Pancreas (tissue), 10 donors: ENCODE data around the gene PRKCB. TPM values are rescaled to one million over a fixed set of nuclear protein-coding genes. Genes with fewer than 3 reads are reported as not detected.

ENCODE experiments used
- ATAC-seq, 4 donors: fragments of 200-7000 bp; cut with Tn5 transposase; one replicate each; pipeline versions ENCODE4 v1.8.0 to v1.9.1; 2020; ENCODE audit warnings: mild to moderate bottlenecking in 4 of 4, moderate library complexity in 4 of 4
- DNase-seq, 6 donors: peaks; one replicate each; pipeline ENCODE4 v3.0.0-alpha.2; 2020
- FAIRE-seq: peaks from 2 replicates; lab custom pipeline; 2012; peaks lifted over from hg19 to GRCh38; lab: Jason Lieb, UNC
- H3K27ac ChIP-seq, 4 donors: fragments of 200-600 bp; sonication (generic); 1 replicate in 3 of 4; 2 replicates in 1 of 4; pipeline versions ENCODE4 v1.5.0 to v1.8.0; 2020
- H3K27me3 ChIP-seq, 4 donors: fragments of 200-600 bp; one replicate each; pipeline ENCODE4 v1.8.0; 2021
- H3K36me3 ChIP-seq, 3 donors: fragments of 200-600 bp; sonication (generic) in 1 of 3; one replicate each; pipeline versions ENCODE4 v1.5.0 to v1.8.0; 2020 to 2021
- H3K4me1 ChIP-seq, 3 donors: fragments of 200-600 bp; one replicate each; pipeline ENCODE4 v1.8.0; 2021
- H3K4me3 ChIP-seq, 4 donors: fragments of 200-600 bp; sonication (generic) in 2 of 4; one replicate each; pipeline versions ENCODE4 v1.5.0 to v1.8.0; 2020 to 2021
- H3K9me3 ChIP-seq, 4 donors: fragments of 200-600 bp; one replicate each; pipeline ENCODE4 v1.8.0; 2021
- CTCF ChIP-seq, 4 donors: fragments of 200-600 bp; sonication (generic) in 3 of 4; IDR thresholded peaks; one replicate each; pipeline versions ENCODE4 v1.5.0 to v1.8.0; 2021; ENCODE audit warnings: antibody characterized with exemption in 4 of 4
- WGBS, 2 donors: extraction: QIAGEN DNeasy Blood & Tissue Kit; methylation state at CpG; one replicate each; pipeline ENCODE4 v1.1.7; 2013; 5-methylcytosine and 5-hydroxymethylcytosine counted together
- intact Hi-C, 3 donors: fragments of 100-400 bp; cut with DNase I; formaldehyde crosslinking; loops; one replicate each; pipeline versions ENCODE4 v1.11.1 to v1.14.2; 2022
- polyA plus RNA-seq, 2 donors: library from polyadenylated mRNA; stranded (reverse); fragments of 200-250 nt; gene quantifications; one replicate each; pipeline ENCODE4 v1.2.3, GENCODE V29; 2013
- total RNA-seq, 6 donors: library from RNA; stranded (reverse); fragmentation: NEBNext Ultra II Directional in 4 of 6; extraction: Animal tissue kit (Norgen Biotek cat#: 25700) in 4 of 6; gene quantifications; one replicate each; pipeline versions ENCODE4 v1.2.1 to v1.2.4, GENCODE V29; 2021 to 2023
- donor health status: healthy with polysubstance abuse.
- donor health status: DM: no; HTN: no; CAD: no; lungs with moderate emphysema.
- donor health status: DM: no; HTN: no; CAD: no.
- donor health status: control.
- donor health status: control.
- donor health status: Bipolar disorder and iron deficiency.
- donor health status: DM: yes; HTN: yes; CAD: no.
- donor health status: DM: no; HTN: no; CAD: no.
- donor health status: DM: no; HTN: no; CAD: no.
- donor health status: DM: yes; HTN: yes; CAD: no.

PRKCB gene
- total and polyA plus RNA-seq, 8 donors, result 0.19 to 4.3 (median 0.61) TPM

- DNase-seq (no peak), FAIRE-seq (no peak), ATAC-seq (no peak)
- H3K4me3 ChIP-seq, result no peak overlapping the region
- no peaks in the 10 kb centered on the region for H3K36me3 ChIP-seq
- no peaks in the 10 kb centered on the region for H3K27me3 ChIP-seq
- H3K27ac ChIP-seq, result no peak overlapping the region
- 65 to 72% methylated on average over 9 of the region's 9 CpGs for WGBS, 2 donors
- H3K4me1 ChIP-seq, result no peaks in the 10 kb centered on the region
- intact Hi-C loops, result no loop called here
- no peaks in the 10 kb centered on the region for H3K9me3 ChIP-seq
- no peak for TF ChIP-seq CTCF (IDR thresholded peaks at IDR 0.05)
Measured at GRCh38 chr16:24135624-24136565, 300.1 kb downstream of the PRKCB start.

- FAIRE-seq (no peak), ATAC-seq (no peak), DNase-seq (no peak)
- Histone ChIP-seq H3K4me3 (no peak overlapping the region), H3K36me3 (no peaks in the 10 kb centered on the region), H3K27ac (no peak overlapping the region), H3K4me1 (no peaks in the 10 kb centered on the region), H3K27me3 (no peaks in the 10 kb centered on the region), H3K9me3 (no peaks in the 10 kb centered on the region)
- intact Hi-C loops, result no loop called here
- no peak for TF ChIP-seq CTCF (IDR thresholded peaks at IDR 0.05)
- WGBS, 2 donors, result 43 to 44% methylated on average over 2 of the region's 2 CpGs
Measured at GRCh38 chr16:24138024-24138423, 302.2 kb downstream of the PRKCB start.

- no peak overlapping the region for H3K4me3 ChIP-seq
- no peaks in the 10 kb centered on the region for H3K36me3 ChIP-seq
- intact Hi-C loops, result no loop called here
- DNase-seq (no peak), FAIRE-seq (no peak), ATAC-seq (no peak)
- H3K27me3 ChIP-seq, result no peaks in the 10 kb centered on the region
- H3K4me1 ChIP-seq, result no peaks in the 10 kb centered on the region
- H3K27ac ChIP-seq, result no peak overlapping the region
- TF ChIP-seq CTCF (IDR thresholded peaks at IDR 0.05), result no peak
- H3K9me3 ChIP-seq, result no peaks in the 10 kb centered on the region
- WGBS, 2 donors, result 39 to 59% methylated on average over 2 of the region's 2 CpGs
Measured at GRCh38 chr16:24138575-24138974, 302.8 kb downstream of the PRKCB start.

GRCh38 chr16:24139282-24139681 is 303.5 kb downstream of the PRKCB start:
- no peaks in the 10 kb centered on the region for H3K4me1 ChIP-seq
- no peaks in the 10 kb centered on the region for H3K36me3 ChIP-seq
- H3K4me3 ChIP-seq, result no peak overlapping the region
- H3K27me3 ChIP-seq, result no peaks in the 10 kb centered on the region
- no peak for DNase-seq
- no peak overlapping the region for H3K27ac ChIP-seq
- intact Hi-C loops, result no loop called here
- FAIRE-seq, result no peak
- no peaks in the 10 kb centered on the region for H3K9me3 ChIP-seq
- TF ChIP-seq CTCF (IDR thresholded peaks at IDR 0.05), result no peak
- 46 to 49% methylated on average over 3 of the region's 3 CpGs for WGBS, 2 donors
- ATAC-seq, result no peak

- 39 to 67% methylated on average over 2 of the region's 2 CpGs for WGBS, 2 donors
- FAIRE-seq, result no peak
Measured at GRCh38 chr16:24140730-24141129, 304.9 kb downstream of the PRKCB start.

More at GRCh38 chr16:24140730-24141129, 304.9 kb downstream of the PRKCB start:
- DNase-seq (no peak), ATAC-seq (no peak)
- Histone ChIP-seq H3K27ac (no peak overlapping the region), H3K4me3 (no peak overlapping the region), H3K27me3 (no peaks in the 10 kb centered on the region), H3K9me3 (no peaks in the 10 kb centered on the region), H3K4me1 (no peaks in the 10 kb centered on the region), H3K36me3 (no peaks in the 10 kb centered on the region)
- intact Hi-C loops, result no loop called here
- TF ChIP-seq CTCF (IDR thresholded peaks at IDR 0.05), result no peak
